RKO (cell line): Measurements from ENCODE around the gene MYL6.
A peak's percentile ranks its signal among the peaks of the same experiment; 100 is the strongest.

Experiments used
- DNase-seq: peaks from one replicate; pipeline ENCODE4 v3.0.0-alpha.2; 2016; ENCODE audit warnings: low spot score

MYL6 gene

GRCh38 chr12:56129206-56129941, 28.8 kb upstream of the MYL6 start:
- peak; percentile 77 for DNase-seq

DNA sequence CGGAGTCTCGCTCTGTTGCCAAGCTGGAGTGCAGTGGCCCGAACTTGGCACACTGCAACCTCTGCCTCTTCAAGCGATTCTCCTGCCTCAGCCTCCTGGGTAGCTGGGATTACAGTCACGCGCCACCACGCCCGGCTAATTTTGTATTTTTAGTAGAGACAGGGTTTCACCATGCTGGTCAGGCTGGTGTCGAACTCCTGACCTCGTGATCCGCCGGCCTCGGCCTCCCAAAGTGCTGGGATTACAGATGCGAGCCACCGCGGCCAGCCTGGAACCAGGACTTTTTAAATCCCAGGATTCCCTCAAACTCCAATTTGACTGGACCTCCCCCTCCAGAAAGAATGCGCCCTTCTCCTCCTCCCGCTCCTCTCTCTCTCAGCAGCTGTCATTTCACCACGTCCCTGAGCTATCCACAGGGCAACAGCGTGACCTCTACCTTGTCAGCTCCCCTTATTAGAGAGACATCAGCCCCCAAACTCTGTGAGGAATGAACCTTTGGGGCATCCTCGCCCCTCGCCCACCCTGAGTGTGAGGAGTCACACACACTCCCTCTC, 28.1 kb upstream of the MYL6 start:
- no peak for DNase-seq

GRCh38 chr12:56130876-56131275, 27.3 kb upstream of the MYL6 start:
- no peak for DNase-seq

DNA sequence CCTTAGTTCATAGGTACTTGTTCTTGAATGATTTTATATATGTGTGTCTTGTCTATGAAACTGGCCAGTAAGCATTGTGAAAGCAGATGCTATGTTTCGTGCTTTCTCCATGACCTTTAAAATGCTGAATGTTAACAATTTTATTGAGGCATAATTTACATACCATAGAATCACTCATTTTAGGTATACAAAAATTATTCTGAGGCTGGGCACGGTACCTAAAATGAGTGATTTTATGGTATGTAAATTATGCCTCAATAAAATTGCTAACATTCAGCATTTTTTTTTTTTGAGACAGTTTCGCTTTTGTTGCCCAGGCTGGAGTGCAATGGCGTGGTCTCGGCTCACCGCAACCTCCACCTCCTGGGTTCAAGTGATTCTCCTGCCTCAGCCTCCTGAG, 23.3 kb upstream of the MYL6 start:
- DNase-seq, result no peak

GRCh38 chr12:56137853-56138571, 20.1 kb upstream of the MYL6 start:
- DNase-seq, result no peak

- no peak for DNase-seq
Observed at GRCh38 chr12:56141946-56142784, 16.0 kb upstream of the MYL6 start.

DNA sequence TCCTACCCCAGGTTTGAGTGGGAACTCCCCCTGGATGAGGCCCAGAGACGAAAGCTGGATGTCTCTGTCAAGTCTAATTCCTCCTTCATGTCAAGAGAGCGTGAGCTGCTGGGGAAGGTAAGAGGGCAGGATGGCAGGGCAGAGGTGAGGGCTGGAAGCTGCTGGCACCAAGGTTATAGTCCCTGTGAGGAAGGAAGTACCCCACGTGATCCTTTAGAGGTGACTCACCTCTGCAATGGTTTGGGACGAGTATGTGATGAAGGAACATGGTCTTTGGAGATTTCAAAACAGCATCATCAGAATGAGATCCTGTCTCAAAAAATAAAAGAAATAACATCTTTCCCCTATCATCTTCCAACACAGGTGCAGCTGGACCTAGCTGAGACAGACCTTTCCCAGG, 14.9 kb upstream of the MYL6 start:
- no peak for DNase-seq

- no peak for DNase-seq
Observed at GRCh38 chr12:56143870-56144269, 14.3 kb upstream of the MYL6 start.

DNA sequence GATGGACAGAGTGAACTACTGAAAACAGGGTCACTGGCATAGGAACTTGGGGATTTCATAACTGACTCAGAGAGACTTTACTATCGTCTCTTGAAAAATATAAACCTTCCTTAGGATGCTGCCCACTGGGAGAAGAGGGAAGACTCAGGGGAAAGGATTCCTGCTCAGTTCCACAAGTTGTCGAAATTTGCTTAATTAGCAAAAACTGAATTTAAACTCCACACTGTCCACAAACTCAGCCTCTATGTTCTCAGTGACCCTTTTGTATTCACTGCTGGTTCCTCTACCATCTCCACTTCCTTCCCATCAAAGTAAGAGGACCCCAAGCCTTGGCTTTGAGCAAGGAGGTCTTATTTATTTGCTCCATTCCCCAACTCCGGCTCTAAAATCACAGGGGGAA, 12.9 kb upstream of the MYL6 start:
- DNase-seq, result no peak

DNA sequence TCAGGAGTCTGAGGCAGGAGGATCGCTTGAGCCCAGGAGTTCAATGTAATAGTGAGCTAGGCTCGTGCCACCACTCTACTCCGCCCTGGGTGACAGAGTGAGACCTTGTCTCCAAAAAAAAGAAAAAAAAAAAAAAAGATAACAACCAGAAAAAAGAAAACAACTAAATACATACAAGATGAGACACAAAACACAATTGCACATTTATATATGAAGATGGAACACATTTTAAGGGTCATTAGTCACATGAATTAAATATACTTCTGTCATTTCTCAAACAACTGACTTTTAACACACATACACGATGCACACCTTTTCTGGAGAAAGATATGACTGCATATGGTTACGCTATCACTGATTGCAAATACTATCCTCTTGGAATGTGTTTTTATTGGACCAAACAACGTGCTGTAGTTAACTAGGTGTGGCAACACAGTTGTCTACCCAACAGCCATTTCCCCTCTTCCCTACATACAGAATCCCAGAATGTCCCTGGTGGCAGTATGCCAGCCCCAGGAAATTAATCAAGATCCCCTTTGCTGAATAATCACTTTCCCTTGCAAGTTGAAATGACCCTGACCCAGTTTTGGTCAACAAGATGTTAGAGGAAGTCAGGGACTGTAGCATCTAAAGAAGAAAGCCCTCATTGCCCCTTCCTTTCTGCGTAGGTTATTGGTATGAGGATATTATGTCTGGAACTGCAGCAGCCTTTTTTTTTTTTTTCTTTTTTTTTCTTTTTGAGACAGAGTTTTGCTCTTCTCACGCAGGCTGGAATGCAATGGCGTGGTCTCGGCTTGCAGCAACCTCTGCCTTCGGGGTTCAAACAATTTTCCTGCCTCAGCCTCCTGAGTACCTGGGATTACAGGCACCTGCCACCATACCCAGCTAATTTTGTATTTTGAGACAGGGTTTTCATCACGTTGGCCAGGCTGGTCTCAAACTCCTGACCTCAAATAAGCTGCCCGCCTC, 11.4 kb upstream of the MYL6 start:
- no peak for DNase-seq

DNA sequence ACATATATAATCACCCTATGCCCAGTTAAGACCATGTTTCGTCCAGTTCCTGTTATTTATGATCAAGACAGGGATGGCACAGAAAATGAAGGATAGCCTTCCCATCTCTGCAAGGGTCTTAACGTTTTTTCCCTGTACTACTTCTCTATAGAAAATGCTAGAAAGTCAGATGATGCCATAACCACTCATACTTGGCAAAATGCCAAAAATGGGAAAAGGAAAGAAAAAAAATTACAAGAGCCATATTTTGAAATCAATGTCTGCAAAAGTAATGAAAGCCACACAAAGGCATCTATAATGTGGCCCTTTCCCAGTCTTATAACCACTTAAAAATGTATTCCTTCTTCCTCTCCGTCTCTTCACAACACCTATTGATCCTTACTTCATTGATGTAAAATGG, 7.6 kb upstream of the MYL6 start:
- peak; percentile 52 for DNase-seq

DNA sequence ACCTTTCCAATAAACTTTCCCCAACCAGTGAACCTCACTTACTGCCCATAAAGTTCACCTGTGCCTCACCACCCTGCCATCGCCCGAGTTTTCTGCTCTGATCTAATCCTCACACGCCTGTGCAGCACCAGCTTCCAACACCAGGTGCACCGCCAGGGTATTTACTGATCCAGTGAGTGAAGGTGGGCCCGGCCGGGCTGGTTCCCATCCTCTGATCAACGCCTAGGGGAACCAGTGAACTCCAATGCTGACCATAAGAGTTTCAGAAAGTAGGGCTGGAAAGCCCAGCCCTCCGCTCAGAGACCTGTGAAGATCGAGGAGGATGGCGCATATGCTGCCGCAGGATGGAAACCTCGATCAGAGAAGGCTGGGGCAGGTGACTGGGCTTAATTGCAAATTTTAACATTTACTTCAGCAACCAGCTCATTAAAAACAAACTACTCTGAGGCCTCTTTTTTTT, 6.5 kb upstream of the MYL6 start:
- DNase-seq, result peak; percentile 77

GRCh38 chr12:56152132-56152755, 5.9 kb upstream of the MYL6 start, which contains the start of gene MYL6B:
TSS of gene MYL6B (plus strand) at chr12:56152587. CDS start at chr12:56153919, 1,332 bp downstream.
- DNase-seq, result peak; percentile 97

GRCh38 chr12:56152756-56153677, 5.1 kb upstream of the MYL6 start:
- peak; percentile 66 for DNase-seq

GRCh38 chr12:56153678-56154065, 4.5 kb upstream of the MYL6 start:
- DNase-seq, result no peak

GRCh38 chr12:56154246-56154771, 3.9 kb upstream of the MYL6 start:
- DNase-seq, result peak; percentile 52

GRCh38 chr12:56154818-56155217, 3.3 kb upstream of the MYL6 start:
- DNase-seq, result no peak

DNA sequence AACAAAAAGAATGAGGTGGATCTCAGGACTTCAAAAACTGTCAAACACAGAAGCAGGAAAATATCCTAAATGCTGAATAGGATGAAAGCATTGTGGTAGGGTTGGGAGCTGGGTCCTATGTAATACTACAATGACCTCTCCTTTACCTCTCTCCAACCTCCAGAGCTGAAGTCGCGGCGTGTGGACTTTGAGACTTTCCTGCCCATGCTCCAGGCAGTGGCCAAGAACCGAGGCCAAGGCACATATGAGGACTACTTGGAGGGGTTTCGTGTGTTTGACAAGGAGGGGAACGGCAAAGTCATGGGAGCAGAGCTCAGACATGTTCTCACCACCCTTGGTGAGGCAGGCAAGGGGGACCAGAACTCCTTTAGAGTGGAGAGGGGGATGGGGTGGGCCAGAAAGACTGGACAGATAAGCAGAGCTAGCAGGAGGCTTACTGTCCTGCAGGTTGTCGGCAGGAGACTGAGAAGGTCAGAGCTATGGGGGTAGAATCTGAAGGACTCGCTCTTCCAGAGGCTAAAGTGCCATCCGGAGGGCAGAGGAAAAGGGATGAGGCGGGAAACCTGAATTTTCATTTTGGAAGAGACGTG, 2.8 kb upstream of the MYL6 start:
- no peak for DNase-seq
